Urothelium cell line (cell line): ENCODE measurements around the gene PAIP2.
"Not testable (repeated sequence)": the region's sequence is repeated elsewhere in the genome, so short reads cannot be mapped to it uniquely, and the experiment has no call there.

Source experiments
- DNase-seq: peaks from one replicate; pipeline ENCODE4 v3.0.0; 2011; ENCODE audit warnings: low spot score, mixed read lengths
- FAIRE-seq: peaks from 2 replicates; lab custom pipeline; 2011; peaks lifted over from hg19 to GRCh38; lab: Jason Lieb, UNC

PAIP2 gene

DNA sequence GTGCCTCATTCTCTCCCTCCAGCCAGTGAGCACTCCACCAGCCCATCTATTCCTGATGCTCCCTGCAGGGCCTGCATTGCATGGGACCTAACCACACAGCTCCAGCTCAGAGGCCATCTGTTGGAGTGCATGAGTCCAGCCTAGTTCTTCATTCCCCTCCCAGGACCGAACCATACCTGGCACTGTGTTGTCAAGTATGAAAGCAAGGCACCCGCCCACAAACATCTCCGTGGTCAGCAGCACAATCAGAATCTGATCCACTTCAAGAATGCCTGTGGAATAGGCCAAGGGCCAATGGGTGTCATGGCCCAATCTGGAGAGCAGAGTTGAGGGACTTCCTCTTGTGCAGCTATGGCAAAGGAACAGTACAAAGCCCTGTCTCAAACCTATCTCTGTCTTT, 35.6 kb downstream of the PAIP2 start:
- no peak for DNase-seq
- FAIRE-seq, result no peak

DNA sequence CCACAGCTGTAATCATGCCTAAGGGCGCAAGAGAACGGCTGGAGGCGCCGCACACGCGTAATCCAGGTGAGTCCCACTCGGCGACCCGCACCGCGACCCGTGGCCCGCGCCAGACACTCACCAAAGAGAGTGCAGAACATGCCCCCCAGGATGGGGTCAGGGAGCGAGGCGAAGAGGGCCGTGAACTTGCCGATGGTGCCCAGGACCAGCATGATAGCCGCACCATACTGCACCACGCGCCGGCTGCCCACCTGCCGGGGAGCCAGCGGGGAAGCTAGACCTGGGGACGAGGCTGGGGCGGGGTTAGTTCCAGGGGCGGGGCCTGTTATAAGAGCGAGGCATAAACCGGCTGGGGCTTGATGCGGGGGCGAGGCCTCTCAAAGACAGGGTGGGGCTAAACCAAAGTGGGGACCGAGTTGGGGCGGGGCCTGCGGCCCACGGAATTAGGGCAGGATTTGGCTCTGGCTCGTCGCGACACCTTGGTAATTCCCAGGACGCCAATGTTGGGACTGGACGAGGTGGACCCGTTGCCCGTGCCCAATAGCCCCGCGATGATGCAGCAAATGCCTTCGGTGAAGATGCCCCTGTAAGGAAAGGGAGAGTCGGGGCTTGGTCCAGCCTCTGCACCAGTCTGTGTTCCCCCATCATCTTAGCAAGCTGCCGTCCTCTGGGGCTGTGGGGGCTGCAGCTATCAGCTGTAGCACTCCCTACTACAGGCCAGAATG, 36.6 kb downstream of the PAIP2 start:
- FAIRE-seq (no peak), DNase-seq (no peak)

DNA sequence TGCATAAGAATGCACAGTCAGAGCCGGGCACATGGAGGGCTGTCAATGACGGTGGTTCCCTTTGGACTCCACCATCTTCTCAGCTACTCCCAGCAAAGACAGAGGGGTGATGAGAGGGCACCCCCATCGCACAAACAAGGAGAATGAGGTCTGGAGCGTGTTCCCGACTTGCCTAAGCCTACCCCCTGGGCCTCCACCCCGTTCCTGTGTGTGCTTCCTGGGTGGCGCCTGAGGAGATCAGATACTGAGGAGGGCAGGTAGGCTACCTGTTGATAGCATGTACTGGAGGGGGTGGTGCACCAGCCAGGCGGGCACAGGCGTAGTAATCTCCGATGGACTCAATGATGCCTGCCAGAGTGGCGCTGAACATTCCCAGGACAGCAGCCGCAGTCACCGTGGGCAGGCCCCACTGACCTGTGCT, 37.3 kb downstream of the PAIP2 start:
- DNase-seq (no peak), FAIRE-seq (no peak)

DNA sequence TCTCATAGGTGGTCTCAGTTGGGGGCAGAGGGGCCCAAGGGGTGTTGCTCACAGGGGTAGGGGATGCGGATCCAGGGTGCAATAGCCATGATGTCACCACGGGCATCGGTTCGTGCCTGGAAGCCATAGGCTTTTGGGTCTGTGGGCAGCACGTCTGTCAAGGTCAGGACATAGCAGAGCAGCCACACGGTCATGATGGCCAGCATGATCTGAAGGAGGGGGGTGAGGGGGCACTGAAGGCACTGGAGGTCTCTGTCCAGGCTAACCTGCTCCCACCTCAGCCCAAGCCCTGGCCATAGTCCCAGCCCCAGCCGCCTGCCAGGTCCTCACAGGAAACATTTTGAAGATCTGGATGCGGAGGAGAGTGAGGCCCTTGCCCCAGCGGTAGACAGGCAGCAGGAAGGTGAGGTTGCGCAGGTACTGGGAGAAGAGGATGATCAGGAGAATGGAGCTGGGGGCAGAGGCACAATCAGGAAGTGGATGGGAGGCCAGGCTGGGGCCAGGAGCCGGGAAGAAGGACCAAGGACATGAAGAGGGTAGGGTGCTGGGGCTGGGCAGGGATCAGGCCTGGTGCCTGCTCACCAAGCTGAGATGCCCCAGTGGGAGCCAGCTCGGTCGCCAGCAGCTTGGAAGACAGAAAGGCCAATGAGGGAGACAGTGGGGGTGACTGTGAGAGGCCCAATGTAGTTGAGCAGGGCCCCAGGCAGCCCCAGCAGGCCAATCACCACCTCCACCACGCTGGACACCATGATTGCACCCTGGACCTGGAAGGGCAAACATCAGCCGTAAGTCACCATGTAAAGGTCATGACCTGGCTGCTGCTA, 38.2 kb downstream of the PAIP2 start:
- FAIRE-seq, result no peak
- DNase-seq, result no peak

DNA sequence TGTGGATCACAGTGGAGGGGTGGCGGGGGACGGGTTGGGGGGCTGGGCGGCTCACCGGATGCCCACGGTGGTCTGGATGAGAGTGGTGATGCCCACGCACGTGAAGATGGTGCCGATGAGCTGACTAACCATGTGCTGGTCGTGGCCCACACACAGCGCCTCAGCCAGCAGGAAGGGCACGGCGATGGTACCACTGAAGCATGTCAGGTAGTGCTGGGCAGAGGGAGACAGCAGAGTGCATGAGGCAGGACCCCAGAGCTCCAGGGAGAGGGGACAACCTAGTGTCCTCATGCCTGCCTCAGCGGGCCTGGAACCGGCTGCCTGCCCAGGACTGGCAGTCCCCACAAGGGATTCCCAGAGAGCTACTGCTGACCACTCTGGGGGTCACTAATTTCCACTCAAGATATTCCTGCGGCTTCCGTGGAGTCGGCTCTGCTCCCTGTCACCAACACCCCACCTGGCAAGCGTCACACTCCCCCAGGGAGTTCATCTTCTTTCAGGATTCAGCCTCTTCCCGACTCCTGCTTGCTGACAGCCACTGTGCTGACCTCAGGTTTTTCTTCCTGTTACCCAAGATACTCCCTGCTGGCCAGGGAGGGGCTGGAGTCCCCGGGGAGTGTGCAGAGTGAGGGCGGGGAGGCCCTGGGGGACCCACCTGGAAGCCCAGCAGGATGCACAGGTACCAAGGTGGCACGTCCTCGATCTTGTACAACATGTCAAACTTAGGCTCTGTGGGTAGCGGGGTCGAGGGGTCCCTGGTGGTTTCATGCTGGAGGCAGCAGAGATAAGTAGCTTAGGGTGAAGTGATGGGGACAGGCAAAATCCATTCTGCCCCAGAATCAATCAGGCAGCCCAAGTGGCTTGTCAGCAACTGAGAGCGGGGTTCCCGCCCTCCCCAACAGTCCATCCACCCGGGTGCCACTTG, 40.4 kb downstream of the PAIP2 start:
- FAIRE-seq (no peak), DNase-seq (no peak)

DNA sequence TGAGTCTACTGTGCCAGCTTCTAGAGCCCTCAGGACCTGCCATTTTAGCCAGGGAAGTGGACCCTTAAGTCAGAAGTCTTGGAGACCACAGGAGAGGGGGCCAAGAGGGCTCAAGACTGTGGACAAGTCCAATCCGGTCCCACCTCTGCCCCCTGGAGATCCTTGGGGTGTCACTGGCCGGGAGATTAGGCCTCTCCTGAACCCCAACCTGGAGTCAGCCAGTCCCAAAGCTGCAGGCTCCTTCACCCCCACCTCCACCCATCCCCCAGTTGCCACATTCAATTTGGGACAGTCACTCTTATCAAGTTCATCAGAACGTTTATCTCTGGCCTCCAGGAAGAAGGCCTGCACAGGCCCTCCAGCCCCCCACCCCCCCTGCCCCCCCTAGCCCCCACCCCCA, 41.2 kb downstream of the PAIP2 start:
- DNase-seq (no peak), FAIRE-seq (no peak)

DNA sequence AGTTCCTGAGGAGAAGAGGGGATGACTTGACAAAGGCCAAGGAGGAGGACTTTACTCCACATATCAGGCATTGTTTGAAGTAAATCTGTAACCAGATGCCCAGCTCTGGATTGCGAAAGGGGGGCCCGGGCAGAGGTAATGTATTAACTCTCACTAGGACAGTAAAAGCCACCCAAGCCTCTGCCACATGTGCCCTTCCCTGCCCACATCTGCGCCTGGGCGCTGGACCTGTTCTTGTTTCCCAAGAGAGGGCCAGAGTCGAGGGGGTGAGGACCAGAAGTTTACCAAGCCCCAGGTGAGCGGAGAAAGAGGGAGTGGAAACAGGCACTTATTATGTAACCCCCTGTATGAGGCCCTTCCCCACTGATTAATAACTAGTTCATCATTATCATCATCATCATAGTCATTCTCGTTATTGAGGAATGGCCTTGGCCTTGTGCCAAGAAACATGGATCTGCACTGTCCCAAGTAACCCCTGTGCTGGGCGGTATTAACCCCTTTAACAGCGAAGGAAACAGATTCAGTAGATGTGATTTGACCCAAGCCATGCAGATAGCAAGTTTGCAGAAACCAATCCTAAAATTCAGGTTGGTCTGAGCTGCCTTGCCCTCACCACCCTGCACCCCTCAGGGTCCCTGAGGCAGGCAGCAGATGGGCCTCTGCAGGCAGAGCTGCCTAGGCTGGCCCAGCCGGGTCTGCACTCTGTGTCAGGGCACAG, 41.8 kb downstream of the PAIP2 start, which contains the start of gene SLC23A1:
TSS of gene SLC23A1 (minus strand) at position 23 of the 718 bp plus-strand sequence. CDS start 44 bp downstream, outside the sequence.
- no peak for DNase-seq
- no peak for FAIRE-seq

DNA sequence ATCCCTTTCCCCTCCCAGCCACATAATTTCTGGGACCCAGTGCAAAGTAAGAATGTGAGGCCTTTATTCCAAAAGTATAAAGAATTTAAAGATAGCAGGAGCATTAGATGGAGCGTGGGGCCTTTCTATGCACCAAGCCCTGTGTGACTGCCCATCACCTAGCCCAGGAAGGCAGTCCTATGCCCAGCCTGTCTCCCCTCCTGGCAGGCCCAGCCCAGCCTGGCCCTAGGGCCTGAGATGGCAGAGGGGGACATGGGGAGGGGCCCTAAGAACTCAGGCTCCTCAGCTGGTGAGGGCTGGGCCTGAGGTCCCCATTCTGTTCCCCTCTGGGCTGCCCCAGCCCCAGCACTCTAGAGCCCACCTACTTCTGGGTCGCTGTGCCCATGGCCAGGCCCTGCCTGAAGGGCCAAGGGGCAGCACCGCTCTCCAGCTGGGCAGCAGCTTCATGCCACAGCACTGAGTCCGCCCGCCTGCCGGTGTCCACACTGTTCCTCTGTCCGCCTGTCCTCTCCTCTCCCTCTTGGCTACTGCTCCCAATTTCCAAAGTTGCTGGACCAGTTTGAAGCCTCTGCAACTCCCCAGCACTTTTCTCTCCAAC, 42.4 kb downstream of the PAIP2 start:
- DNase-seq, result no peak
- FAIRE-seq, result no peak

DNA sequence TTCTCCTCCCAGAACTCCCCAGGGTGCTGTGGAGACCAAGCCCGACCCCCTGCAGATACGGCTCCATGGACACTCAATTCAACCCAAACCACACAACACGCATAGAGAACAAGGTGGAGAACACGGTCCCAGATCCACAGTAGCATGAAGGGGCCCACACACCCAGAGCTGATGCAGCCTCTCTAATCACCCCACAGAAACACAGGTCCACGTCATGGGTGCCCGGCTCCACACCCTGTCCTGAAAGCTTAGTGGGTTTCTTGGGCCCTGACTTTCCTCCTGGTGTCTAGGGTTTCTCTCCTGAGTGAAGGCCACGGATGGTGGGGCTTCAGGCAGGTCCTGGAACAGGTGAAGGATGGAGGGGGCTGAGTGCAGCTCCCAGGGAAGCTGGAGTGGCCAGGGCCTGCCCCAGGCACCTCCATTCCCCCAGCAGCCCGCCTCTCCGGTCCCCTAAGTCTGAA, 43.0 kb downstream of the PAIP2 start:
- DNase-seq (no peak), FAIRE-seq (no peak)

DNA sequence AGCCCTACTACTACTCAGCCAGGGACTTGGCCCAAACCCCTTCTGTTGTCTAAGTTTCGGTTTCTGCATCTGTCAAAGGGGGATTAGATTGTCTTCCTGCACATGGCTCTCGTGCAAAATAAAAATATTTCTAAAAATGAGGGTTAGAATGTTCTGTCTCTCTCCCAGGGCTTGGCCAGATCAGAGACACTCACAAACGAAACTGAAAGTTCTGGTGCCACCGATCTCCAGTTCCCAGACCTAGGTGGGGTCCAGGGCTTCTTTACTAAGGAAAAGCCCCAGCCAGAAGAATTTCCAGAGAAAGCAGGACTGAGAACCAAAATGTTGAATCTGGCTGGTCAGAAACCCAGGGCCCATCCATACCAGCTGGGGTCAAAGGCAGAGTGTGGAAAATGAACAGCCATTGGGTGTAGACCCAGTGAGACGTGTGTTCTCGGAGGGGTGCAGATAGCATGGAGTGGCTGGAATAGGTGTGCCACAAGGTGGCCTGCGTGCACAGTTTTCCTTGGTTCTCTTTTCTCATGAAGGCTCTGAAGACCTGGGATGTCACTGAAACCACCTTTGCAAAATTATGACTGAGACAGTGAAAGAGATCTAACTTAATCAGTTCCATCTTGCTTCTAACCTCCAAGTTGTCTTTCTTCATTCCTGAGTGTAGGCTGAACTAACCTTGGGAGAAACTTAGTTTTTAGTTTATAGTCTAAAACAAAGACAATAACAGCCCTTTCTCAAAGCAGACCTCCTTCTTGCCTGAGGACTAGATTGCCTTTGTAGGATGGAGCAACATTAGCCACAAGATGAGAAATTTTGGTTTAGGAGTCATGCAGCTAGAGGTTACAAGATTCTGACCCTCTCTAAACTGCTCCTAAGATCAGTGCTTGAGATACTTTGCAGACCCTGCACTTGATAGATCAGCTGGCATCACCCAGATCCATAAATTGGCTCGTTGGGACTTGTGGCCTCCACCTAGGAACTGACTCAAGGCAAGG, 43.7 kb downstream of the PAIP2 start:
- DNase-seq (peak; percentile 31), FAIRE-seq (no peak)

DNA sequence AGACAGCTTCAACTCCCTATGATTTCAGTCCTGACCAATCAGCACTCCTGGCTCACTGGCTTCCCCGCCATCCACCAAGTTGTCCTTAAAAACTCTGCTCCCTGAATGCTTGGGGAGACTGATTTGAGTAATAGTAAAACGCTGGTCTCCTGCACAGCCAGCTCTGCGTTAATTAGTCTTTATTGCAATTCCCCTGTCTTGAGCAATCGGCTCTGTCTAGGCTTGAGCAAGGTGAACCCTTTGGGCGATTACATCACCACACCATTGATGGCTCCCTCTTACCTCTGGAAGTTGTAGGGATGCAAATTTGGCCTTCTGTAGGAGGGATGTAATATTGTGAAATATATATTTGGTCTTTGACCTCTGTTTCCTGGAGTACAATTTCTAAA, 44.4 kb downstream of the PAIP2 start:
- FAIRE-seq, result no peak
- DNase-seq, result no peak

DNA sequence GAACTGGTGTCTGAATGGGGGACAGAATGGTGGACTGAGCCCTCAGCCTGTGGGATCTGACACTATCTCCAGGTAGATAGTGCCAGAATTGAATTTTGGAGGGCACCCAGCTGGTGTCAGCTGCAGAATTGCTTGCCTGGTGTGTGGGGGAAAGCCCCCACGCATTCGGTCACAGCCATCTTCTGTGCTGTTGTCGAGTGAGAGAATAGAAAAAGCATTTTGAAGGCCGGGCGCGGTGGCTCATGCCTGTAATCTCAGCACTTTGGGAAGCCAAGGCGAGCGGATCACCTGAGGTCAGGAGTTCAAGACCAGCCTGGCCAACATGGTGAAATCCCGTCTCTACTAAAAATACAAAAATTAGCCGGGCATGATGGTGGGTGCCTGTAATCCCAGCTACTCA, 45.3 kb downstream of the PAIP2 start:
- DNase-seq, FAIRE-seq: not testable (repeated sequence)

DNA sequence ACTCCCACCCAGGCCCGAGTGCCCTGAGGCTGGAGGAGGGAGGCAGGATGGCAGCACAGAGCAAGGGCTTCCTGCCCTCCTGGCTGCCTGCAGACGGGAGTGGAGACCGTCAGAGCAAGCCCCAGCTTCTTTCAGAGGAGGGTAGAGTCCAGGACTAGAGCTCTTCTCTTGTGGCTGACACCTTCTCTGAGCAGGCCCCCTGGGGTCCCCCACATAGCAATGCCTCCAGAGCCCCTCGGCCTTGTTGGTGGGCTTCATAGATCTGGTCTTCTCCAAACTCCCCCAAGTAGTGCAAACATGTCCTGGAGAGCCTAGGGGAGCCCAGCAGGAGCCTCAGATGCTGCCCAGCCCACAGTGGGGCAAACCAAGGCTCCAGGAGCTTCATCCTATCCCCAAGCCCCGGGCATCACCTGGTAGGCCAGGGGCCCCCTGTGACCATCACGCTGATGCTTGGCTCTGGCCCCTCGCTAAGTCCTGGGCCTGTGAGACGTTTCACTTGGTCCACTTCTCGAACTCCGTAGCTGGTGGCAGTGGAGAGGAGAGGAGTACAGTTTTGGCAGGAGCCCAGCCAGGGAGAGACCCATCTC, 46.0 kb downstream of the PAIP2 start:
- FAIRE-seq (no peak), DNase-seq (no peak)

DNA sequence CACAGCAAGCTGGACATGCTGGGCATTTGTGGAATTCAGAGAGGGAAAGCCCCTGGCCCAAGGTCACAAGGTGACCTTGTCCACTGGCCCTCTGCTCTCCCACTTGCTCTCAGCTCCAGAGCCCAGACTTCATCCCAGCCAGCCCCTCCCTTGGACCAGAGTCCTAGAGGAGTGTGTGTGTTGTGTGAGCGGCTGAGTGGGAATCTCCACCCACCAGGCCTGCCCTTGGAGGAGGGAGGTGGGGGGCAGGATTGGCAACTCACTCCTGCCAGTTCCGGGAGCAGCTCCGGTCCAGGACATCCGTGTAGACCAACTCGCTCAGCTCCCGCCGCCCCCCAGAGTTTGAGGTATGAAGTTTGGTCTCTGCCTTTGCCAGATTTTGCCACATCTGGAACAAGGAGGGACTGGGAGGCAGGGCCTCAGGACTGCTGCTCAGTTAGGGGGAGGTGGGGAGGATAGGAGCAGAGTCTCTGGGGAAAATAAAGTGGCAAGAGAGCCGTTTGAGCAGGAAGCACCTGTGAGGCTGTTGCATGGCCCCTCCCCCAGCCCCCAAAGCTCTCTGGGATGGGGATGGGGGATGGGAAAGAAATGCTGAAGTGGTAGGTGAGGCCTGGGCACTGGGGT, 46.7 kb downstream of the PAIP2 start:
- DNase-seq (no peak), FAIRE-seq (no peak)

DNA sequence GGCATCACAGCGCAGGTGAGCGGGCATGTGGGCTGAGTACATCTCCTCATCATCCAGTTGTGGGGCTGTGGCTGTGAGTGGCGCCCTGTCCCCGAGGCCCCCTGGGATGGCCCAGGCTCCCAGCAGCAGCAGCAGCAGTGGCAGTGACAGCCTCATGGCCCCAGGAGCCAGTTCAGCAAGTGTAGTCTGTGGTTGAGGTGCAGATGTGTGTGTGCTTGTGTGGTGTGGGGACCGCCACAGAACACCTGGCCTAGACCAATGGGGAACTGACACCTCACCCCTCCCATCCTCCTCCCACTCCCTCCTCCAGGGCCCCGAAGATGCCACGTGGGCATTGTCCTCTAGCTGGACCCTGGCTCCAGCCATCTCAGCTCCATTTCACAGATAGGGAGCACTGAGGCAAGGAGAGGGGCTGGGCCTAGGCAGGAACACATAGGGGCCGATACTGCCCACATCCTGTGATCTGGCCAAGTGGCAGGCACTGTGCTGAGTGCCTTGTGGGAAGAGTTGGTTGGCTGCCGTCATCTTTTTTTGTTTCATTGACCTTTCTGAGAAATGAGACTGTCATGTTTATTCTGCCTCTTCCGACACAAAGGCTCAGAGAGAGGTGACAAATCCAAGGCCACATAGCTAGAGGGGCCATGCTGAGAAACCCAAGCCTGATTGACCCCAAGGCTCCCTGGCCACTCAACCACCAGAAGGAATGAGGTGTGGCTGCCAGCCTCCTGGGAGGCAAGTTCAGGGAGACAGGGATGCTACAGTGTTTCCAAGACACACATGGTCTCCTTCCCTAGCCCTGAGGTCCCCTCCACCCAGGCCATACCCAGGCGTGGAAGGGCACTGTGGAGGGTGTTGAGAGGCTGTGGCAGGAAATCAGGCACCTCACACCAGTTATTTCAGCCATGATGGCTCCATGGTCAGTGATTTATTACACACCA, 48.3 kb downstream of the PAIP2 start, which contains the start of gene MZB1:
TSS of gene MZB1 (minus strand) at position 213 of the 938 bp plus-strand sequence. CDS start at position 156, 57 bp downstream.
- FAIRE-seq (no peak), DNase-seq (no peak)

DNA sequence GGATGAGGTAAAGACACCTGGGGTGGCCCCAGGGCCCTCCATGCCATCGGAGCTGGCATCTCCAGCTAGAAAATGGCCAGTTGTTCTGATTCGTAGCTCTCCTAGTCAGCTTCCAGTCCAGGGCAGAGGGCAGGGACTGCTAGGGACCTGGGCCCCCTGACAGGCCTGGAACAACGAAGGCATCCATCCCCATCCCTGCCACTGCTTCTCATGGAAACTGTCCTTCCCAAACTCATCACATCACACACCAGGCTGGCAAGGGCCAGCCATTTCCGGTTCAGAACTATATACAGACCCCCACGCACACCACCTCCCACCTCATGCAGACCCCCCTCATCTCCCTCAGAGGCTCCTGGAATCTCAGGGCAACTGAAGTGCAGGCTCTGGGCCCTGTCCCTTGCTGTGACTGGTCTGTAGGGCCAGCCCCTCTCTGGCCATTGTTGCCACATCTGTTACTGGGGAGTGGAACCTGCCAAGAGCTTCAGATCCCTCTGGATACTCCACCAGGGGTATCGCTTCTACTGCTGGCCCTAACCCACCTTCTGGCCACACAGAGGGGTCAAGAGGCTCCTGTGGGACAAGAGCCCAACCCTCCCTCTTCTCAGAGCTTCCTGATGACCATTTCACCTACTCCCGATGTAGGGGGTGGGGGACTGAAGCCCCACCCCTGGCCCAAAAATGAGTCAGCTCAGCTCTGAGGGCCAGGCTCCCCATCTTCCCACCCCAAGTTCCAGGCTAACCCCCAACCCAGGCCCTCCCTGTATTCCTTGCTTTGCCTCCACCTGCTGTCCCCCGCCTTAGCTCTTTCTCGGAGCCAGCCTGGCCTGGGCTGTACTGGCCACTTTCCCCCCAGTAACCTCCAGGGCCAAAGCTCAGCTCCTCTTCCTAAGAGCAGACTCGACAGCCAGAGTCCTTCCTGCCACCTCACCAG, 49.2 kb downstream of the PAIP2 start:
- FAIRE-seq (no peak), DNase-seq (no peak)
